Transverse colon (tissue), 4 donors: ENCODE data around the gene ARHGAP18. TPM values are rescaled to one million over a fixed set of nuclear protein-coding genes. Genes with fewer than 3 reads are reported as not detected.

Source experiments
- DNase-seq: peaks from one replicate; pipeline ENCODE4 v3.0.0-alpha.2; 2019
- H3K27ac ChIP-seq, 4 donors: fragments of 200-600 bp; sonication (generic); 2 replicates each; pipeline ENCODE4 v1.5.1; 2016 to 2018; ENCODE audit warnings: inconsistent platforms in 4 of 4
- H3K27me3 ChIP-seq: fragments of 200-600 bp; sonication (generic); 2 replicates; pipeline ENCODE4 v1.5.1; 2017; ENCODE audit warnings: inconsistent platforms
- H3K36me3 ChIP-seq, 4 donors: fragments of 200-600 bp; sonication (generic); 2 replicates each; pipeline ENCODE4 v1.5.1; 2017 to 2019; ENCODE audit warnings: inconsistent platforms in 4 of 4
- H3K4me1 ChIP-seq, 4 donors: fragments of 200-600 bp; sonication (generic); 2 replicates each; pipeline ENCODE4 v1.5.1; 2017 to 2020; ENCODE audit warnings: inconsistent platforms in 4 of 4
- H3K4me3 ChIP-seq, 4 donors: fragments of 200-600 bp; sonication (generic); 1 replicate in 1 of 4; 2 replicates in 3 of 4; pipeline versions ENCODE4 v1.5.1 to v1.6.1; 2017 to 2019; ENCODE audit warnings: inconsistent platforms in 4 of 4
- H3K9me3 ChIP-seq, 2 donors: fragments of 200-600 bp; sonication (generic); 2 replicates each; pipeline ENCODE4 v1.5.1; 2017 to 2019; ENCODE audit warnings: inconsistent platforms in 2 of 2
- EP300 ChIP-seq: sonication (generic); formaldehyde crosslinking; IDR thresholded peaks from one replicate; pipeline ENCODE4 v1.6.1; 2017; ENCODE audit warnings: antibody characterized with exemption, low read depth
- POLR2A ChIP-seq: fragments of 450-650 bp; IDR thresholded peaks from one replicate; pipeline ENCODE4 v1.6.1; 2016; ENCODE audit warnings: antibody characterized with exemption, mild to moderate bottlenecking, moderate library complexity
- POLR2AphosphoS5 ChIP-seq, 3 donors: sonication (generic); formaldehyde crosslinking; IDR thresholded peaks; one replicate each; pipeline ENCODE4 v1.6.1; 2016; ENCODE audit warnings: antibody characterized with exemption in 3 of 3
- WGBS, 2 donors: methylation state at CpG; one replicate each; pipeline ENCODE4 v1.1.5; 2018; ENCODE audit warnings: low coverage in 1 of 2; 5-methylcytosine and 5-hydroxymethylcytosine counted together
- in situ Hi-C, 4 donors: fragments of 200-750 bp; cut with MboI; loops; one replicate each; pipeline versions ENCODE4 v1.15.0 to v1.15.1; 2017; ENCODE audit warnings: low sequenced_read_pairs in 3 of 4, low pct_ligation_motif_present in 1 of 4, low pct_unique_long_range_greater_than_20kb in 1 of 4
- intact Hi-C: fragments of 100-400 bp; cut with DNase I; formaldehyde crosslinking; loops from one replicate; pipeline ENCODE4 v1.15.1; 2023; ENCODE audit warnings: low total_unique reads
- total RNA-seq, 4 donors: library from RNA; depleted of rRNA; stranded (reverse); fragments of >200 nt; gene quantifications; one replicate each; pipeline ENCODE4 v1.1.0, GENCODE V29; 2016
- TF ChIP-seq, protein P1 (sequence below), 5 experiments: fragments of 200-600 bp in 3 of 5; fragments of 450-650 bp in 2 of 5; sonication (generic) in 3 of 5; IDR thresholded peaks; 1 replicate in 2 of 5; 2 replicates in 3 of 5; pipeline ENCODE4 v1.5.1; 2016 to 2017; ENCODE audit warnings: antibody characterized with exemption in 5 of 5, inconsistent platforms in 3 of 5, mild to moderate bottlenecking in 2 of 5, moderate library complexity in 1 of 5

Gene ARHGAP18
- total RNA-seq, 4 donors from 2014 or later = 5.2 to 21.8 (median 13.0) TPM

DNA sequence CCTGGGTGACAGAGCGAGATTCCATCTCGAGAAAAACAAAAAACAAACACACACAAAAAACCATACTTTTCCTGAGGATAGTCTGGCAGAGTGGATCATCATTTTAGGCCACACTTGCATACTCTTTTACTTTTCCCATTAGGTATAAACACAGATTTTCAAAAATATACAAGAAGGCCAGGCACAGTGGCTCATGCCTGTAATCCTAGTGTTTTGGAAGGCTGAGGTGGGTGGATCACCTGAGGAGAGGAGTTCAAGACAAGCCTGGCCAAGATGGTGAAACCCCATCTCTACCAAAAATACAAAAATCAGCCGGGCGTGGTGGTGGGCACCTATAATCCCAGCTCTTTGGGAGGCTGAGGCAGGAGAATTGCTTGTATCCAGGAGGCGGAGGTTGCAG, 85.5 kb downstream of the ARHGAP18 start:
- H3K4me3 ChIP-seq = no peak overlapping the region
- 89 to 95% methylated on average over 5 of the region's 5 CpGs for WGBS, 2 donors
- no peaks in the 10 kb centered on the region for H3K36me3 ChIP-seq
- in situ Hi-C loops (loop anchor here in 2 of 4 donors (25.0 kb wide), 2 partner anchors 113 to 388 kb away; partner anchors contain the start of gene L3MBTL3 (in 1 of the 2)), intact Hi-C loops (no loop called here)
- DNase-seq = no peak
- H3K4me1 ChIP-seq = no peaks in the 10 kb centered on the region
- H3K27me3 ChIP-seq = no peaks in the 10 kb centered on the region
- H3K9me3 ChIP-seq = no peaks in the 10 kb centered on the region
- no peak overlapping the region for H3K27ac ChIP-seq
- TF ChIP-seq, protein P1, sequence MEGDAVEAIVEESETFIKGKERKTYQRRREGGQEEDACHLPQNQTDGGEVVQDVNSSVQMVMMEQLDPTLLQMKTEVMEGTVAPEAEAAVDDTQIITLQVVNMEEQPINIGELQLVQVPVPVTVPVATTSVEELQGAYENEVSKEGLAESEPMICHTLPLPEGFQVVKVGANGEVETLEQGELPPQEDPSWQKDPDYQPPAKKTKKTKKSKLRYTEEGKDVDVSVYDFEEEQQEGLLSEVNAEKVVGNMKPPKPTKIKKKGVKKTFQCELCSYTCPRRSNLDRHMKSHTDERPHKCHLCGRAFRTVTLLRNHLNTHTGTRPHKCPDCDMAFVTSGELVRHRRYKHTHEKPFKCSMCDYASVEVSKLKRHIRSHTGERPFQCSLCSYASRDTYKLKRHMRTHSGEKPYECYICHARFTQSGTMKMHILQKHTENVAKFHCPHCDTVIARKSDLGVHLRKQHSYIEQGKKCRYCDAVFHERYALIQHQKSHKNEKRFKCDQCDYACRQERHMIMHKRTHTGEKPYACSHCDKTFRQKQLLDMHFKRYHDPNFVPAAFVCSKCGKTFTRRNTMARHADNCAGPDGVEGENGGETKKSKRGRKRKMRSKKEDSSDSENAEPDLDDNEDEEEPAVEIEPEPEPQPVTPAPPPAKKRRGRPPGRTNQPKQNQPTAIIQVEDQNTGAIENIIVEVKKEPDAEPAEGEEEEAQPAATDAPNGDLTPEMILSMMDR (IDR thresholded peaks at IDR 0.05) = no peak
- no peak for TF ChIP-seq EP300
- no peak for TF ChIP-seq POLR2AphosphoS5 (IDR thresholded peaks at IDR 0.05)
- no peak for TF ChIP-seq POLR2A

DNA sequence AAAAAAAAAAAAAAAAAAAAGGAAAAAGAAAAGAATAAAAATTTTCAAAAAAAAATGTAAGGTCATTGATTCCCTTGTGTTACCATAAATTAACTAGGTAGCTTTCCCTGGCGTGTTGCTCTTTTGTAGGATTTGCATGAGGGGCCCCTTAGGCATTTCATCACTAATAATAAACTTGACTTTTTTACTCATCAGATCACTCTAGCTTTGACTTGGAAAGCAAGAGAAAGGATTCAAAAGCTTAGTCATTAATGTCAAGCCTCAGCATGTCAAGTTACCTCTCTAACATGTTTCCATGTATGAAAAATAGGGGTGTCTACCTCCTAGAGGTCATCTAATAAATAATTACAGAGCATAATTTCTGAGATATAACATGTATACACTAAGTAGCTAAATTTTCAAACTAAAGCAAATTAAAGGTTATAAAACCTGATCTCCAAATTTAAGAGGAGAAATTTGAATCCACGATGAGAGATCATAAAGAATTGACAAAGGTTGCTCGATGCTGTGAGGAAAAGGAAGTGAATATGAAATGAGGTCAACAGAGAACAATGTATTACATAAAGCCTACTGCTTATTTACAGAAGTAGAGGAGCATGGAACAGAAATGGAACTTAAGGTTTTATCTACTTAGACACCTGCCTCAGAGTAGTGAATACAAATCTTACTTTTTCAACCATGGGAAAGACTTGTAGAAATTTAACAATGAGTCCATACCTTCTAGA, 86.8 kb downstream of the ARHGAP18 start:
- in situ Hi-C loops (loop anchor here in 2 of 4 donors (25.0 kb wide), 2 partner anchors 114 to 389 kb away; partner anchors contain the start of gene L3MBTL3 (in 1 of the 2)), intact Hi-C loops (no loop called here)
- H3K27ac ChIP-seq = no peak overlapping the region
- H3K4me3 ChIP-seq = no peak overlapping the region
- H3K4me1 ChIP-seq = no peaks in the 10 kb centered on the region
- H3K36me3 ChIP-seq = no peaks in the 10 kb centered on the region
- TF ChIP-seq, protein P1 (IDR thresholded peaks at IDR 0.05) = no peak
- no peak for TF ChIP-seq EP300
- no peak for TF ChIP-seq POLR2A
- no peak for TF ChIP-seq POLR2AphosphoS5 (IDR thresholded peaks at IDR 0.05)
- no peak for DNase-seq
- no peaks in the 10 kb centered on the region for H3K27me3 ChIP-seq
- WGBS, 2 donors = 46 to 49% methylated on average over 3 of the region's 3 CpGs
- H3K9me3 ChIP-seq = no peaks in the 10 kb centered on the region

- 85 to 94% methylated on average over 4 of the region's 4 CpGs for WGBS, 2 donors
Observed at GRCh38 chr6:129621252-129621651, 88.7 kb downstream of the ARHGAP18 start.

DNA sequence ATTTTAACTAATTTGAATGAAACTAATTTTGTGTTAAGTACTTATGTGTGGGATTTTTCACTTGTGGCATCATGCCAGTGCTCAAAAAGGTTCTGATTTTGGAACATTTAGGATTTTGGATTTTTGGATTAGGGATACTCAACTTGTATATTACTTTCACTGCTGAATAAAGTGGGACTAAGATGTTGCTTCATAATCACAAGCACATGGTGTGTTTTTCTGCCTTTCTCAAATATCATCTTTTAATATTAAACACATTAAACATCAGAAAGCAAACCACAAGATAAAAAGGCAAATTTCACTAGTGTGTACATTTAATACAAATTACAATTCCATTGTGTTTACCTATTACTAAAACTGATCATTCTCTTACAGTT, 89.8 kb downstream of the ARHGAP18 start:
- TF ChIP-seq POLR2A (no peak), EP300 (no peak), POLR2AphosphoS5 (IDR thresholded peaks at IDR 0.05) (no peak)
- TF ChIP-seq, protein P1 (IDR thresholded peaks at IDR 0.05) = no peak
- Histone ChIP-seq H3K27me3 (no peaks in the 10 kb centered on the region), H3K4me3 (no peak overlapping the region), H3K27ac (no peak overlapping the region), H3K36me3 (peaks cover 0 to 10% (median 0%) of the 10 kb centered on the region in 4 donors), H3K4me1 (no peaks in the 10 kb centered on the region), H3K9me3 (no peaks in the 10 kb centered on the region)
- intact Hi-C loops (no loop called here), in situ Hi-C loops (loop anchor here in 2 of 4 donors (25.0 kb wide), 2 partner anchors 117 to 392 kb away; partner anchors contain the start of gene L3MBTL3 (in 1 of the 2))
- no peak for DNase-seq

More at GRCh38 chr6:129621252-129621651, 88.7 kb downstream of the ARHGAP18 start:
- H3K4me1 ChIP-seq = no peaks in the 10 kb centered on the region
- intact Hi-C loops (no loop called here), in situ Hi-C loops (loop anchor here in 2 of 4 donors (25.0 kb wide), 2 partner anchors 116 to 391 kb away; partner anchors contain the start of gene L3MBTL3 (in 1 of the 2))
- TF ChIP-seq, protein P1 (IDR thresholded peaks at IDR 0.05) = peak in 4 of 5 experiments; percentile 16 to 29 (median 24)
- no peak for TF ChIP-seq POLR2AphosphoS5 (IDR thresholded peaks at IDR 0.05)
- H3K36me3 ChIP-seq = peaks cover 0 to 7% (median 0%) of the 10 kb centered on the region in 4 donors
- peak; percentile 24 for DNase-seq
- H3K4me3 ChIP-seq = no peak overlapping the region
- H3K9me3 ChIP-seq = no peaks in the 10 kb centered on the region
- no peak overlapping the region for H3K27ac ChIP-seq
- H3K27me3 ChIP-seq = no peaks in the 10 kb centered on the region
